Upper lobe of left lung (tissue), 4 donors: ENCODE measurements around the gene CHRNG.

ENCODE experiments used
- CTCF ChIP-seq, 6 experiments: fragments of 450-650 bp in 4 of 6; fragments of 200-600 bp in 2 of 6; sonication (generic) in 2 of 6; IDR thresholded peaks; one replicate each; pipeline ENCODE4 v1.5.1; 2016 to 2019; ENCODE audit warnings: antibody characterized with exemption in 6 of 6
- POLR2A ChIP-seq, 4 donors: fragments of 450-650 bp; IDR thresholded peaks; one replicate each; pipeline ENCODE4 v1.5.1; 2016 to 2017; ENCODE audit warnings: antibody characterized with exemption in 4 of 4, mild to moderate bottlenecking in 2 of 4
- POLR2AphosphoS5 ChIP-seq, 2 donors: sonication (generic); formaldehyde crosslinking; IDR thresholded peaks; one replicate each; pipeline ENCODE4 v1.5.1; 2017; ENCODE audit warnings: antibody characterized with exemption in 2 of 2

- TF ChIP-seq POLR2AphosphoS5 (IDR thresholded peaks at IDR 0.05), result no peak
- TF ChIP-seq CTCF (IDR thresholded peaks at IDR 0.05), result no peak
- no peak for TF ChIP-seq POLR2A (IDR thresholded peaks at IDR 0.05)
Observed at GRCh38 chr2:232574674-232575403, 35.3 kb downstream of the CHRNG start.
